MV-4-11 (cell line): ENCODE data around the gene GALNT7.
"Not testable (repeated sequence)": the region's sequence is repeated elsewhere in the genome, so short reads cannot be mapped to it uniquely, and the experiment has no call there.

Experiments used
- DNase-seq: peaks from one replicate; lab custom pipeline; 2025; lab: John Stamatoyannopoulos, UW

GALNT7 gene

DNA sequence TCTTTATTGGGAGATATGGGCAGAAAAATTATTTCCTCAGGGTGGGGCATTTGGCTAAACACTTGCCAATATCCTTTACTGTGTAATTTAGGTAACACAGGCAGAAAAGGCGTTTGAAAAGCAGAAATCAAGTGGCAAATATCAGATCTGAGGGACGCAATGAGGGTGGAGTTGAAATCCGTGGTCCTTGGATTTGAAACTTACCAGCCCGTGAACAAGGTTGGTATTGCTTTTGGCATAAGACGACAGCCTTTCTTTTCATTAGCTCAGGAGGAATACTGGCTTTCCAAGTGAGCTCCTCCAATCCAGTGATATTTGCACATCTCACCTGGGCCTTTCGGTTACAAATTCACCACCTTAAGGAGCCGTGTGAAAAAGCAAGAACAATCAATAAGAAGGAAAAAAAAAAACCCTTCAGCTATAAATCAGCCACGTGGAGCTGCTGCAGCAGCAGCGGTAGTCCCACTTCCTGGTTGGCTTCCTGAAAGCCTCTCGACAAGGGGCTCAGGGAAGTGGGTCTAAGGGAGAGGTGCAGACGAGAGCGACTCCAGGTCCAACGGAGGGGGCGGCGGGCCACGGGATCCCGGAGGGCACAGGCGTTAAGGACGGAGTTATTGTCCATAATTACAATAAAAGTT is 734 bp upstream of the GALNT7 start:
- peak; percentile 74 for DNase-seq

DNA sequence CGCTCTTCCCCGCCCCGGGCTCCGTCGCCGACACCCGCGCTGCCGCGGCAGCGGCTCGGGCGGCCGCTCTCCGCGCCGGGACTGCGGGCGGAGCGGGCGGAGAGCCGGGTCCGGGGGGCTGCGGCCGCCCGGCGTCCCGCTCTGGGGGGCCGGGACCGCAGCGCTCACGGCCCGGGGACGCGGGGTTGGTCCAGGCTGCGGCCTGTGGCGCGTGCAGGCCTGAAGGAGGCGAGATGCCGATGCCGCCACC is 492 bp downstream of the GALNT7 start:
- no peak for DNase-seq

DNA sequence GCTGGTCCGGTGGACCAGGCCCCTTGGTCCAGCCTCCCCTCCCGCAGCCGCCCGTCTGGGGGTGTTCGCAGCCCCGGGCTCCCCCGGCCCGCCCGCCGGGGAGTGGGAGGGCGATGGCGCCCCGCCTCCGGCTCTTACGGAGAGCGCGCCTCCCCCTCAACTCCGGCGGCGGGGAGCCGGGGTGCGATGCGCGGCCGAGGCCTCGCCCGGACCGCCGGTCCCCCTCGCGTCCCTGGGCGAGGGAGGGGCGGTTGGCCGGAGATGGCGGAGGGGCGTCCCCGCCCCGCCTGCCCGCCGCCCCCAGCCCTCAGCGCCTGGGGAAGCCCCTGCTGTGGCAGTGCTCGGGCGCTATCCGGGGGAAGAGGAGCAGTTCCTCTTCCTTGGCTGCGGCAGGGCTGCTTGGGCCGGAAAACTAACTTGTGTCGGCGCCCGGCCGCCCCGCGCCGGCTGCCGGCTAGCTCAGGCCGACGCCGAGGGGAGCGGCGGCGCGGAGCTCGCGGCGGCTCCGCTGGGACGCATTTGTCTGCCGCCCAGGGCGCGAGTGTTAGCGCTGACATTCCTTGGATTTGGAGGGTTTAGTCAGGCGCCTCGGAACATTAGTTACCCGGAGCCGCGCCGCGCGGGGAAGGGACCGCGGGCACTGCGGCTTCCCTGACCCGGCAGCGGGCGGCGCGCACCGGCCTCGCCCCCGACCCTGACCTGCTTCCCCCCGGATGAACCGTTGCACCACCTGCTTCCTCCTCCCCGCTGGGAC is 994 bp downstream of the GALNT7 start:
- peak; percentile 57 for DNase-seq

DNA sequence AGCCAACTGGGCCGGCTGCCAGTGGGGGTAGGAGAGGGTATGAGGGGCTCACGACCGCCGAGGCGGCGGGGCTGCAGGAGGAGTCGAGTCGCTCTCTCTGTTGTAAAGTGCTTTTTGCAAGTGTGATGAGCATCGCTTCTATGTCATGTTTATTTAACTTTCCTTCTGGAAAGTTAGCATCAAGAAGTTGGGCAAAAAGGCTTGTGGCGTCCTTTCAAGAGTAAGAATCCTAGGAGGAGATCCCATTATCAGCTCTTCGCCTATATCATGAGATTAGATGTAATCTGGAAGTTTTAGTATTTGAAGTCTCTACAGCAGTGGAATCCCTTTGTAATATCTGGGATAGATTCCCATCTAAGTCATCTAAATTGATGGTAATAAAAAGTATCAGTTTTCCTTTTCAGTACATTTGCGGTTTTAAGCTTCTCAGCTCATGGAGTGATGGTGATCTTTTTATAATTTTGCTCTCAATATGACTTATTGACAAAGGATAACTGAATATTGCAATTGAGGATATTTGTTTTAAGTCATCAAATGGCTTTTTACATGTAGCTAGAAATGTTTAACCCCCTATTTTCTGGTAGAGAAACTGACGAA is 1.7 kb downstream of the GALNT7 start:
- no peak for DNase-seq

DNA sequence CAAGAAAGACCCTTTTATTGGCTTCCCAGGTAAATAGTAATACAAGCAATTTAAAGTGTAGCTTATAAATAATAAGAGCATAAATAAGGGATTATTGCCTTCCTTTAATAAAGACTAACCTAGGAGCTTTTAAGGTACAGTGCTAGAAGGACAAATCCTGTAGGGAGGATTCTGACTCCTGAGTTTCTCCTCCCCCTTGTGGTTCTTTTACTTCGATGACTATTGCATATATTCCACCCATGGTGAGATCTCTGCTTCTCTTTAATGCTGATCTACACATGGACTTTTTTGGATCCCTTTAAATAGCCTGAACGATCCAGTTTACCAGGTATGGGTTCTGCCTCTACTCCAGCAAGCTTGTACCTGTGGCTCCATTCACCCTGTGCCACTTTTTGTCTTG is 2.5 kb downstream of the GALNT7 start:
- peak; percentile 41 for DNase-seq

DNA sequence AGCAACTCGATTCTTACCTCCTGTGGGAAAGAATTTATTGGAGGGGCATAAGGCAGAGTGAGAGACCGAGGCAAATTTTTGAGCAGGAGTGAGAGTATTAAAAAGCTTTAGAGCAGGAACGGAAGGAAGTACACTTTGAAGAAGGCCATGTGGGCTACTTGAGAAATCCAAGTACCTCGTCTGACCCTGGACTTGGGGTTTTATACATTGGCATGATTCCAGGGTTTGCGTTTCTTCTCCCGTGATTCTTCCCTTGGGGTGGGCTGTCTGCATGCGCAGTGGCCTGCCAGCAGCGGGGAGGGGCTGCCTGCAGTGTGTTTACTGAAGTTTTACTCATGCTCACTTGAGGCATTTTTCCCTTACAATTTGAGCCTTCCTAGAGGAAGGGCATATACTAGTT is 3.4 kb downstream of the GALNT7 start:
- DNase-seq, result peak; percentile 2

DNA sequence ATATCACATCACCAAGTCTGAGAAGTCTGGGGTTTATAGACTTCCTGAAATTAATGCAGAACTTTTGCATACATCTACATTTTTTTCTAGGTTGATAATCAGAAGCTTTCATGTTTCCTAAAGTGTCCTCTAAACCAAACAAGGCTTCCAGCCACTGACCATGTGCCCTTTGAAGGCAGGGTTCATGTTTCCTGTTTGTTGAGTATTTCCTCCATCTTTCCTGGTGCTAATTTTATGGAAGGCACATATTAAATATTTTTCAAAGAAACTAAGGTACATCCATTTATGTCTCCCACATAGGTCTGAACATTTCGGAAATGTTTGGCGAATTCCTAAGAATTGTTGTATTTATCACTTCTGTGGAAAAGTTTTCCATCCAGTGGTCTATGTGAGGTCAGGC is 5.6 kb downstream of the GALNT7 start:
- no peak for DNase-seq

DNA sequence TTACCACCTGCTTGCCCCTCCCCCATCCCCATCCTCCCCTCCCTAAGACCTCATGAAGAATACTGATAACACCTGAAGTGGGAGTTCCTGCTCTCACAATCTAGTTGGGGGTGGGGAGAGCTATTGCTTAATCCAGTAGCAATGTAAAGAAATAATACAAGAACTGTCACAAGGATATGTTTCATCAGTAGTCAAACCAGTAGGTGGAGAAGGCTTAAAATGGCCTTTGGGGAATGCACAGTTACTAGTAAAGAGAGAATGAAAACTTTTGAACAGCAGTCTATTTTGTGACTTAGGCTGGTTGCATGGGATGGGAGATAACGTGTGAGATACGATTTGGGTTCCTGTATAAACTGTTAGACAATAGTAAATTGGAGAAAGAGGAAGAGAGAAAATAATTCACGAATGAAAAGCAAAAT is 6.0 kb downstream of the GALNT7 start:
- peak; percentile 54 for DNase-seq

DNA sequence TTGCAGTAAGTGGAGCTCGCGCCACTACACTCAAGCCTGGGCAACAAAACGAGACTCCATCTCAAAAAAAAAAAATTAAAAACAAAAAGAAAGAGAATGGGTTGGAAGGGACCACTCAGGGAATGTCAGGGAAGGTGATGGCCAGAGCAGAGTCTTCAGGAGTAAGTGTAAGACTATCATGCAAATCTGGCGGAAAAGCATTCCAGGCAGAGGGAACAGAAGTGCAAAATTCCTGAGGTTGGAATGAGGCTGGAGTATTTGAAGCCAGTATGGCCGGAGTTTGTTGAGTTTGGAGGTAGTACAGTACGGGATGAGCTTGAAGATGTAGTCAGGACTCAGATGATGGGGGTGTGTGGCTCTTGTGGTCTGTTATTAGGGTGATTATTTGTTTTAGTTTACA is 7.4 kb downstream of the GALNT7 start:
- no peak for DNase-seq

DNA sequence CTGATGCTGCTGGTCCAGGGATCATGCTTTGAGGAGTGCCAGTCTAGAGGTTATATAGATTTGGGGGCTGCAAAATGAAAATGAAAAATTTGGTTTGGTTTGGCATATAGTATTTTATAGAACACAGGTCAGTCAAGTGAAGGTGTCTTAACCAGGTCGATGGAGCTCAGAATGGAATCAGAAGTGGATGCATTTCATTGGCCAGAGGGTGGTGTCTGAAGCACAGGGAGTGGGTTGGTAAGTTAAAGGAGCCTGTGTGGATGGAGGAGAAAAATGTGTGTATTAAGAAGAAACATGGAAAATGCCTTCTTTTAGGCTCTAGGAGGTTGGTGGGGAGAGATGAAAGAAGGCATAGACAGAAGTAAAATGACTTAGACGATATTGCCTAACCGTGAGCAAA is 8.6 kb downstream of the GALNT7 start:
- no peak for DNase-seq

DNA sequence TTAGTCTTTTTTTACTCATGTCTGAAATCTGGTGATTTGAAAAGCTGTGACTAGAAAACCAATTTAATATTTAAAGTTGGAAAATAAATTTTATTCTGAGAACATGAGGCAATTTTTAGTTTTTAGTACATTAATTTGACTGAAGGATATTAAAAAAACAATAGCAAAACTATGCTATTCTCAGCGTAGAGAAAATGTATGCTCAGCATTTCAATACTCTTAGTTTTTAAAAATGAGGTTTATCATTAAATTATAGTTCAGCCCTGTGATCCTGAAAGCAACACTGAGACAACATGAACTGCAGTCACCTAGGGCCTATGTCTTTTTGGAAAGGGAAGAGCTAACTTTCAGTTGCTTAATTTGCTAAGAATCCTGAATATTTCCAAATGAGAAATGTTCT is 9.5 kb downstream of the GALNT7 start:
- no peak for DNase-seq

DNA sequence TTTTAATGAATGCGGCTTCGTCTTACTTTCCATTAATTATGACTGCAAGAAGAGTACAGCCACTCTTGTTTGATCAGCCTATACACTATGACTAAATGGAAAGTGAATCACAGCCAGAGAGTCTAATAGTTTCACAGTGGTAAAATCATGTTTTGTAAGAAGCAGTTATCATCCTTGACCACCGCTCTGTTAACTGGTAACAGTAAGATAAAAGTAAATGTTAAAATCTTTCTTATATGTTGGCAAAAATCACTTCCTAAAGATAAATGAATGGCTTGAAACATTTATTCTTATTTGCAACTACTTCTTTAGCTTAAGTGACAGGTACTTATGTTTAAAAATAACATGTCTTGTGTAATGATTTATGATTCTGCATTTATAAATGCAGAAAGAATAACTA is 13.2 kb downstream of the GALNT7 start:
- peak; percentile 5 for DNase-seq

DNA sequence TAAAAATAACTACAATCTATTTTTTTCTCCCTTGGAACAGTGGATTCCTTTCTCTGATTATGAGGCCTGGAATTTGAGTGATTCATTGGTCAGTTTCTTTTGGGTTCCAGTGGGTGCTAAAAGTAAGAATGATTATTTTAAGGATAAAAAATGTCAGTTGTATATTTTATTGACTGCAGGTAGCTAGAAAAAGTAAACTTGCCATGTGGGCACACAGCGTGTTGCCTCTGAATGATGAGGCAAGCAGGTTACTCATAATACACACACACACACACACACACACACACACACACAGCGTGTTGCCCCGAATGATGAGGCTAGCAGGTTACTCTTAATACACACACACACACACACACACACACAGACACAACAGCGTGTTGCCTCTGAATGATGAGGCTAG is 13.8 kb downstream of the GALNT7 start:
- DNase-seq, result no peak

DNA sequence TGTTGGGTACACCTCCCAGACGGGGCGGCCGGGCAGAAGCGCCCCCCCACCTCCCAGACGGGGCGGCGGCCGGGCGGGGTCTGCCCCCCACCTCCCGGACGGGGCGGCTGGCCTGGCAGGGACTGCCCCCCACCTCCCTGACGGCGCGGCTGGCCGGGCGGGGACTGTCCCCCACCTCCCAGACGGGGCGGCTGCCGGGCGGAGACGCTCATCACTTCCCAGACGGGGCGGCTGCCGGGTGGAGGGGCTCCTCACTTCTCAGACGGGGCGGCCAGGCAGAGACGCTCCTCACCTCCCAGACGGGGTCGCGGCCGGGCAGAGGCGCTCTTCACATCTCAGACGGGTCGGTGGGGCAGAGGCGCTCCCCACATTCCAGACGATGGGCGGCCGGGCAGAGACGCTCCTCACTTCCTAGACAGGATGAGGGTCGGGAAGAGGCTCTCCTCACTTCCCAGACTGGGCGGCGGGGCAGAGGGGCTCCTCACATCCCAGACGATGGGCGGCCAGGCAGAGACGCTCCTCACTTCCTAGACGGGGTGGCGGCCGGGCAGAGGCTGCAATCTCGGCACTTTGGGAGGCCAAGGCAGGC is 15.1 kb downstream of the GALNT7 start:
- DNase-seq, result not testable (repeated sequence)

DNA sequence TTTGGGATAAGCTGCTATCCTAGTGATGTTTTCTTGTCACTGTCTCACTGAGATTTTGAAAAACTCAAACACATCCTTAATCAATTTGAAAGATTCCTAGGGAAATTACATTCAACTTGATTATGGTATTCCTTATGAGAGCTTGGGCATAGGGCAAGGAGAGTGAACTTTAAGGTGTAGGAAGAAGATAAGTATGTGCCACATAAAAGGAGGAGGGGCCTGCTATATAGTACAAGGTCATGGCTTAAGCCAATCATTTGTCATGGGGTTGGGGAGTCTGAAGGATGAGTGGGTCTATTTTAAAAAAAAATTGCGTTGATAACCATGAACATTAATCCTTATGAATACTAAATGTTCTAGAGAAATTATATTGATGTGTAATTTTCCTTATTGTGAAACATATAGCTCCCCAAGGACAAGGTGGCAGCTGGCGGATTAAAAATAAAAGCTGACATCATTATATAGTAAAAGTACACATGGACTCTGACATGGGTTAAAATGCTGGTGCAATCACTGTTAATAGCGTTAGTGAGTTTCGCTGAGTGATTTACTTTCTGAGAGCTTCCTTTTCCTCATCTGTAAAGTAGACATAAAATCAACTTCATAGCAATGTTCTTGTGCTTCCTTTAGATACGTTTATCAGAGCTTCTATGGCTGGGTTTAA is 17.4 kb downstream of the GALNT7 start:
- peak; percentile 37 for DNase-seq

DNA sequence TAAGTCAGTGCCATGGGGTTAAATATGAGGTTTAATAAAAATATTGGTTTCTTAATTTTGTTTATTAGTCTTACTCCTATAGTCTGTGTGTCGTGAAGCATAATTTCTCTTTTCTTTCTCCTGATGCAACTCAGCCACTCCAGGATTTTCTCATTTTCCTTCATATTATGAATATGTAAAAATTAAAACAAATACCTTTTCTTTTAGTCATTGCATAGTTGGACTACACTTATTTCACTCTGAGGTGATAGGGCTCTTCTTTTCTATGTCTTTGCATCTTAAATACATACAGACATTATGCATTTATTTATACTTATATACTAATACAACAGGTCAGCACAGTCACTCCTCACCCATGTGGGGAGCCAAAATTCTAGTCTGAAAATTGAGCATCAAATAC is 19.1 kb downstream of the GALNT7 start:
- DNase-seq, result no peak

DNA sequence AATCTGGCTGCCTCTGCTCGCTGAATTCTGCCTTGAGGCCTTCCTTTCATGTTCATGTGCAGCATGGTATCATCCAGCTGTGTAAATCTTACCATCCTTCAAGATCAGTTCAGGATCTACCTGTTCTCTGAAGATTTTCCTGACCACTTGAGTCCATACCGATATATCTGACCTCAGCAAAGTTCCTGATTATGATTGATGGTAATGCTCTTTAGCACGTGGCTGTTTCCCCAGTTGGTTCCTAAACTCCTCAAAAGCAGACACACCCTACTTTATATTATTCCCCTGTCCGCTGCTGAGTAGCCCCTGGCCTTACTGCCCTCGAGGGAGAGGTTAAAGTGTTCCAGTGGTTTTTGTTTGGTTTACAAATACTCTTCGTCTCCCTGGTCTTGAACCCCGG is 20.0 kb downstream of the GALNT7 start:
- DNase-seq, result no peak

DNA sequence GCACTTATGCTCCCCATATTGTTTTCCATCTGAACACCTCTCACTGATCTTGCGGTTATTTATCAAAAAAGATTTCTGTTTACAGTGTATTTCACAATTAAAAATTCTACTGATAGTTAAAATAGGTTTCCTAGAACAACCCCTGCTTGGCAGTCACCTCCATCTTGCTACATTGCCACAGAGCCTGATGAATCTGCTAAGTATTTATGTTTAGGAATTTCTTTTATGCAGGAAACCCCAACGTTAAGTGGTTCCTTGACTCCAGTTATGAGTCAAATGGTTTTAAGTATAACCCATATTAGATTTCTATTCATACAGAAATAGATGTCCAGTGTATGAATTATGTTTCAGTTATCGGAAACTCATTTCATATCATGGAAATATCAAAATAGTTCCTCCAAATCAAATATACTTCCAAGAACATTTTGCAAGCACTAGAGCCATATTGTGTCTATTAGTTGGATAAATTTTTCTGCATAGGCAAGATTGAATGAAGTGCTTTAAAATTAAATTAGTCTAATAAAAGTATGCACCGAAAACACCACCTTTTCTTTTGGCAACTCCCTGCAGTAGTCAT is 20.6 kb downstream of the GALNT7 start:
- no peak for DNase-seq

DNA sequence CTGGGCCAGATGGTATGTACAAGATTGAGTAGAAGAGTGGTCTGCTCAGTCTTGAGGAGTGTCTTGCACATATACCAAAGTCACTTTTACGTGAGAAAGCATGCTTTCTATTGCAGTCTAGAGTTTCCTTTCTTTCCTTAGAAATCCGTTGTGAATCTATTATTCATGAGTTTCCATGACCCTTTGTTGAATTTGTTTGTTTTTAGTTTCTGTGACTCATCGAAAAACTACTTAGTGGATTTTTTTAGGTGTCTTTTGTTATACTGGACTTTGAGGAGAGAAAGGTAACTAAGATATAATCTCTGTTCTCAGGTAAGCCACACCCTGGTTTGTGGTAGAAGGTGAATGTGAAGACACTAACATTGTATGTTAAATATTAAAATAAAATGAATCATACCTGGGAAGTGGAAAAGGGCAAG is 23.0 kb downstream of the GALNT7 start:
- no peak for DNase-seq

DNA sequence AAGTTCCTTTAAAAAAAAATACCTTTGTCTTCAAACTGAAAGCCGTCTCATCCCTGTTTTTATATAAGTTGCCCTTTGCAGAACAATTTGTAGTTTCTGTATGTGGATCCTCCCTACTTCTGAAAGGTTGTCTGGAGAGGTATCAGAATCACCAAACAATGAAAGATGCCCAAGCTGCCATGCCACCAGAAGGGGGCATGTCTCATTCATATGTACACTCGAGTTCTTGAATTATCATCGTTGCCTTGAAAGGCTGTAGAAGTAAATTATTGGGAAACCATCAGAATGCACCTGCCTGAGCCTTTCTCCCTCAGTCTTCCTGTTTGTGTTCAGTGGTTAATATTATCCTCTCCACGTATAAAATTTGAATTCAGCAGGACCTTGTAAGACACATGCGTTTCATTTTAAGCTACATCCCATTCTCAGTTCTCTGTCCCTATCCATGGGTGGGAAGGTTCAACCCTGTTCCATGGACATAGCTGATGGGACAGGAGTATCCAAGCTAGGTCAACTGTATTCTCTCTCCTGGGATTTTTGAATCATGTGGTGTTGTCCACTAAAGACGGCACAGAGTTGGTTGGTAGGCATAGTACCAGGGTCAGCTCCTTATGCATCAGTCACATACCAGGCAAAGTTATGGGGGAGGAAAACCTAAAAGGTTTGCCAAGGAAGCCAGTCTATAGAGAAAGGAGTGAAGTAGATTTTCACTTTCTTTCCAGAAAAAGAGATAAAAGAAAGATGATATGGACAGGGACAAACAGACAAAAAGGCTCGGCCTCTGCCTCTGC is 24.0 kb downstream of the GALNT7 start:
- DNase-seq, result peak; percentile 16

DNA sequence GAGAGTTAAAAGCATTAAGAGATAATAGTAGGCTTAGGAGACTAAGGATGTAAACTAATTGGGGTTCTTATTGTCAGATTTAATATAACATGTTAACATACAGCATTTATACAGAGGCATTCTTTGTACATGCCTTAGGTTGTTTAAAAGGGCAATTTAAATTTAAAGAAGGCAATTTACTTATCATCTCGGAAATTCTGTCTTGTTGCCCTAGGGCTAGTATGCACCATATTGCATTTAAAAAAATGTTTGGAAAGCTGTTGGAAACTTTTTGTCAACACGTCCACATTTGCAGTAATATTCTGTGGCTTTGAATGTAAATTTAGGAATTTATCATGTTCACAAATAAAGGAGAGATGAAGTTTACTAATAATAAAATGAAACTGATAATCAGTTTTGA is 25.5 kb downstream of the GALNT7 start:
- DNase-seq, result no peak

DNA sequence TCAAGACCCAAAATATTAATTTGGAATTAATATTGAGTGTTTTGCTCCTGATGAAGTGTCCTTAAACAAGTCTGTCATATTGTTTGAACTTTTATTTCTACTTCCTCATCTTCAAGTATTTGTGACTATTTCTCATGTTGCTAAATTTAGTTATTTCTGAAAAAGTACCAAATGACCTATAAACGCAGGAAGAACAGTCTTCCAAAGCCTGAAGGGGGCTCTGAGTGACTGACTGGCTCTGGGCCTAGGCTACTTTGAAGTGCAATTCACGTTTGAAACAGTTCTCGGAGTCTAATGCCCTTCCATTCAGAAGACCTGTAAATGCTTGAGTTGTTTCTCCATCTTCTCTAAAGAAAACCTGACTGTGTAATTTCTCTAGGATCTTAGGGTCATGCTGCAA is 26.5 kb downstream of the GALNT7 start:
- peak; percentile 33 for DNase-seq
